ENCODE results near the gene ADK. TPM values are rescaled to one million over a fixed set of nuclear protein-coding genes. Genes with fewer than 3 reads are reported as not detected.

ADK gene
- total RNA-seq, 1 experiment from 2014 or later = 48.6 TPM

DNA sequence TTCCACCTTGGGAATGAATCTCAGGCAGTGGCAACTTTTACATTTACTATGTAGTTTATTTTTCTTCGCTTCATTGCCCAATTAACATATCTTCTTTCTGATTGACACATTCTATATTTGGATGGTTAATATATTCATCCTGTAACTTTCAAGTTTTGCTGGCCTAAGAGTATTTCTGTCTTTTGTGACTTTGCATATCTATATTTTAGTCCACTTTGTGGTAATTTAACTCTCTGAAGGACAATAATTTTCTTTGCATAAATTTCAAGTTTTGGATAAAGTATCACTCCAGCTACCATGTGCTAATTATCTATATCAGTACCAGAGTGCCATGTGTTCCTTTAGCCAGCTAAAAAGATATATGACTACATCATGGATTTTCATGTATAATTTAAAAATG, 523.9 kb downstream of the ADK start:
- H3K4me3 ChIP-seq = no peak overlapping the region
- peaks cover 2% of the 10 kb centered on the region for H3K36me3 ChIP-seq
- no peak overlapping the region for H3K27ac ChIP-seq
- H3K27me3 ChIP-seq = no peaks in the 10 kb centered on the region
- no peak for DNase-seq
- no peaks in the 10 kb centered on the region for H3K4me1 ChIP-seq
- no peaks in the 10 kb centered on the region for H3K9me3 ChIP-seq (replicated peaks)

- H3K36me3 ChIP-seq = peaks cover 2% of the 10 kb centered on the region
- H3K27ac ChIP-seq = no peak overlapping the region
- no peak for DNase-seq
- H3K9me3 ChIP-seq (replicated peaks) = no peaks in the 10 kb centered on the region
- no peaks in the 10 kb centered on the region for H3K4me1 ChIP-seq
- H3K27me3 ChIP-seq = no peaks in the 10 kb centered on the region
- H3K4me3 ChIP-seq = no peak overlapping the region
These were observed 524.5 kb downstream of the ADK start for GRCh38 chr10:74675484-74675883.

- Histone ChIP-seq H3K27ac (no peak overlapping the region), H3K4me1 (no peaks in the 10 kb centered on the region)
These were observed 526.9 kb downstream of the ADK start for GRCh38 chr10:74677951-74678350.

GRCh38 chr10:74681917-74682627, 531.1 kb downstream of the ADK start:
- no peak for DNase-seq
- Histone ChIP-seq H3K4me1 (no peaks in the 10 kb centered on the region), H3K27me3 (no peaks in the 10 kb centered on the region), H3K4me3 (no peak overlapping the region), H3K27ac (no peak overlapping the region), H3K36me3 (no peaks in the 10 kb centered on the region; the same call in 1 of the 2 replicates), H3K9me3 (replicated peaks) (no peaks in the 10 kb centered on the region)

More at GRCh38 chr10:74677951-74678350, 526.9 kb downstream of the ADK start:
- H3K36me3 ChIP-seq = peaks cover 2% of the 10 kb centered on the region
- H3K9me3 ChIP-seq (replicated peaks) = no peaks in the 10 kb centered on the region
- no peaks in the 10 kb centered on the region for H3K27me3 ChIP-seq
- no peak for DNase-seq
- no peak overlapping the region for H3K4me3 ChIP-seq

DNA sequence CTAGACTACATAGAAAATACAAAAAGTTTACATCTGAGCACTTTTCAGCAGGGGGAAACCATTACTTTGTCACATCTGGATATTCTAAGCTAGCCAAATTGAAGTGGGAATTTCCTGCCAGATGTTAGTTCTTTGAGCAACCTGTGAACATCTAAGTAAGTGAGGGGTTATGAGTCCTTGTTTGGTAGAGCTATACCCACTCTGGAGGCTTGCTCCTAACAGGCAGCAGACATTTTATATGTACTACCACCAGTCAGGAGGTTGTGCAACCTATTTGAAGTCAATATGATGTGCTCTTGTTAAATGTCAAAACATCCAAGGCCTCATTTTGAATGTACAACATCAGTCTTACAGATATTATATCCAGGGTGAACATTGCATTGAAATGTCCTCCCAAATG, 532.0 kb downstream of the ADK start:
- Histone ChIP-seq H3K36me3 (no peaks in the 10 kb centered on the region), H3K9me3 (replicated peaks) (no peaks in the 10 kb centered on the region), H3K27ac (no peak overlapping the region), H3K4me1 (no peaks in the 10 kb centered on the region), H3K27me3 (no peaks in the 10 kb centered on the region), H3K4me3 (no peak overlapping the region)
- DNase-seq = no peak

DNA sequence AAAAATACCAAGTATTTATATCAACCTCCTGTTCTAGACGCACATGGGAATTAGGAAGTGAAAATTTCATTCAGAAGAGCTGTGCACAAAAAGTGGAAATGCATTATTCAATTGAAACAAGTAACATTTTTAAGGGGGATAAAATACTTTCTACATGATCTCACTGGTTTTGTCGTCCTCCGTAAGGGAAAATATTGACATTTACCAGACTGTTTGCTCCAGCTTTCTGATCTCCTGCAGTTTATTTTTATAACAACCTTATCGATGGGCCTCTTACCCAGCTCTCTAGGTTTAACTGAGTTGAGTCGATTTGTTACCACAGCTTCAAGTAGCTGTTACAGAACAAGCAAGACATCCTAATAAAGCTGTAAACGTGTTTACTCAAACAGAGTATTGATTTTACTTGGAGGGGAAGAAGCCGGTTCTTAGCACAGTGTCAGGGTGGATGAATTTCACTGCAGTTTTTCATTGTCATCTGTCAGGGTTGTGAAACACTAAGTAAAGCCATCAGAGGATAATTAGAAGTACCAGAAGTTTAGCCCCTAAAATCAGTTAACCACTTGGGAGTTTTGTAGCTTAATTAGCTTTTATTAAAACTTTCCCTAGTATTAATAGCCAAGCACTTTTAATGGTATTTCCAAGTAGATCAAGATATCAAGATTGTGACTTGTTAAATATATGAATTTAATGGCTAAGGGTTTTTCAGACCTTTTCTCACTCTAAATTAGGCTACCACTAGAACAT, 532.8 kb downstream of the ADK start:
- no peaks in the 10 kb centered on the region for H3K9me3 ChIP-seq (replicated peaks)
- H3K27ac ChIP-seq = no peak overlapping the region
- no peak for DNase-seq
- H3K4me3 ChIP-seq = no peak overlapping the region
- no peaks in the 10 kb centered on the region for H3K27me3 ChIP-seq
- H3K36me3 ChIP-seq = no peaks in the 10 kb centered on the region
- no peaks in the 10 kb centered on the region for H3K4me1 ChIP-seq

GRCh38 chr10:74684462-74684861, 533.4 kb downstream of the ADK start:
- Histone ChIP-seq H3K36me3 (no peaks in the 10 kb centered on the region), H3K27me3 (no peaks in the 10 kb centered on the region), H3K4me1 (no peaks in the 10 kb centered on the region), H3K4me3 (no peak overlapping the region), H3K27ac (no peak overlapping the region), H3K9me3 (replicated peaks) (no peaks in the 10 kb centered on the region)
- no peak for DNase-seq

DNA sequence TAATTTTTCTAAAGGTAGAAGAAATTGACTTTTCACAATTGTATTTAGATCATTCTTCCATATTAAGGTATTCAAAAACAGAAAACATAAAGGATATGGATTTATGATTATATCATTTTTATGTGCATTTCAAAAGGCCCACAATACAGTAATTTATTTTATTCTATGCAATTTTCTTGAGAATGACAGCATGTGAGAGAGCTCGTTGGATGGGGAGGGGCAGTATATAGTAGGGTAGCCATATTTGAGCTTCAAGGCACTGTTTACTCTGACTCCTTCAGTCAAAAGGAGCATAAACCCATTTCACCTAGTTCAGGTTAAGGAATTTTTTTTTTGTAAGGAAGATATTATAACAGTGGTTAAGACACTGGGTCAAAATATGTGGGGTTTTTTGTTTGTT, 534.5 kb downstream of the ADK start:
- Histone ChIP-seq H3K27me3 (no peaks in the 10 kb centered on the region), H3K9me3 (replicated peaks) (no peaks in the 10 kb centered on the region), H3K36me3 (no peaks in the 10 kb centered on the region), H3K4me3 (no peak overlapping the region), H3K4me1 (no peaks in the 10 kb centered on the region), H3K27ac (no peak overlapping the region)
- no peak for DNase-seq

- H3K36me3 ChIP-seq = no peaks in the 10 kb centered on the region
- DNase-seq = no peak
- H3K4me1 ChIP-seq = no peaks in the 10 kb centered on the region
- no peak overlapping the region for H3K27ac ChIP-seq
- no peaks in the 10 kb centered on the region for H3K9me3 ChIP-seq (replicated peaks)
- H3K4me3 ChIP-seq = no peak overlapping the region
- H3K27me3 ChIP-seq = no peaks in the 10 kb centered on the region
These were observed 539.4 kb downstream of the ADK start for GRCh38 chr10:74690393-74690792.

GRCh38 chr10:74691164-74691563, 540.1 kb downstream of the ADK start:
- Histone ChIP-seq H3K9me3 (replicated peaks) (no peaks in the 10 kb centered on the region), H3K27ac (no peak overlapping the region), H3K27me3 (no peaks in the 10 kb centered on the region), H3K4me1 (no peaks in the 10 kb centered on the region), H3K36me3 (no peaks in the 10 kb centered on the region), H3K4me3 (no peak overlapping the region)
- DNase-seq = no peak

DNA sequence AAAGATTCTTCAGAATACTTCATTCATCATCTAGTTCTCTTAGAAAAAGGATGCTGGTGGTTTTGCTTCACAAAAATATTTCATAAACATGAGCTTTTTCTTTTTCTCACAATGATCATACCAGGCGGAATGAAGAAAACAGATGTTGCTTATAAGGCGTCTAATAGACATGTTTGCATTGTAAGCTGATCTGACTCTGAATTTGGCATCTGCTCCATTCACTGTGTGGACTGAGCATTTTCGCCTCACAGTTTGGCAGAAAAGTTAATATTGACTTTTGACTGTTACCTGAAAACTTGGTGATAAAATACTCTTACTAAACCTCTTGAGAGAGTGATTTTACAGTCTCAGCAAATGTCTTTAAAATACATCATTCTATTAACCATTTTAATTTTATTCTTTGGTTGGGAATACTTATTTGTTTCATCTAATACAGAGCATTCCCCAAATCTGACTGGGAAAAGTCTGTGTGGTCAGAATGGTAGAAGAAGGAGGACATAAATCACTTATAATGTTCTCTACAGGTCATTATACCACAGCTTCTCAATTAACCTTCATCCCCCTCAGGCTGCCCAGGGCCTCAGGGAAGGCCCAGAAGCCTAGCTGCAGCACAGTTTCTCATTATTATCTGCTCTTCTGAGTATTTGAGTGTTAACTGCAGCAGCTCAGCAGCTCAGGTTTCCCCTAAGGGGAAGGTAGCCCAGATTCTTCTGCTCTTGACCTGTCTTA, 553.8 kb downstream of the ADK start:
- DNase-seq = peak; percentile 27 to 70
- Histone ChIP-seq H3K9me3 (replicated peaks) (no peaks in the 10 kb centered on the region), H3K4me1 (peaks cover 12% of the 10 kb centered on the region), H3K36me3 (no peaks in the 10 kb centered on the region), H3K27ac (no peak overlapping the region), H3K4me3 (no peak overlapping the region), H3K27me3 (no peaks in the 10 kb centered on the region)

- no peaks in the 10 kb centered on the region for H3K36me3 ChIP-seq
- no peaks in the 10 kb centered on the region for H3K27me3 ChIP-seq
- no peaks in the 10 kb centered on the region for H3K9me3 ChIP-seq (replicated peaks)
- peak in 1 of 2 experiments; percentile 43 for DNase-seq
- H3K4me3 ChIP-seq = no peak overlapping the region
- peaks cover 12% of the 10 kb centered on the region for H3K4me1 ChIP-seq
- H3K27ac ChIP-seq = no peak overlapping the region
These were observed 554.4 kb downstream of the ADK start for GRCh38 chr10:74705358-74705980.

GRCh38 chr10:74706966-74707365, 555.9 kb downstream of the ADK start:
- Histone ChIP-seq H3K4me3 (no peak overlapping the region), H3K9me3 (replicated peaks) (no peaks in the 10 kb centered on the region), H3K27ac (no peak overlapping the region), H3K4me1 (peaks cover 12% of the 10 kb centered on the region), H3K36me3 (no peaks in the 10 kb centered on the region), H3K27me3 (no peaks in the 10 kb centered on the region)
- DNase-seq = no peak

DNA sequence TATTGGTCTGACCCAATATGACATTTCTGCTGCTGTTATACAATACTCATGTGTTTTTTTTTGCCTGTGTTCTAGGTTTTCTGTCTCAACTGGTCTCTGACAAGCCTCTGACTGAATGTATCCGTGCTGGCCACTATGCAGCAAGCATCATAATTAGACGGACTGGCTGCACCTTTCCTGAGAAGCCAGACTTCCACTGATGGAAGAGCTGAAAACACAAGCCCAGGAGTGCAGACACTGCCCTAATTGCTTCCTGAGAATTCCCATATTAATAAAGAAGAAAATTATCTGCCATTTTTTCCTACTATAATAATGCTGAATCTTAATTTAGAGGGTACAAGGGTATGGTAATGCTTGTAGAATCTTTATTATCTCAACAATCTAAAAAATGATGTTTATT, 557.2 kb downstream of the ADK start:
- Histone ChIP-seq H3K9me3 (replicated peaks) (no peaks in the 10 kb centered on the region), H3K4me1 (peaks cover 12% of the 10 kb centered on the region), H3K36me3 (no peaks in the 10 kb centered on the region; the same call in 1 of the 2 replicates), H3K27ac (no peak overlapping the region), H3K27me3 (no peaks in the 10 kb centered on the region), H3K4me3 (no peak overlapping the region)
- peak in 1 of 2 experiments; percentile 12 for DNase-seq

- Histone ChIP-seq H3K4me1 (no peaks in the 10 kb centered on the region), H3K4me3 (no peak overlapping the region), H3K9me3 (replicated peaks) (0 out of 2 replicates have a peak, but pooled peaks cover 3% of the 10 kb centered on the region), H3K27me3 (no peaks in the 10 kb centered on the region), H3K27ac (no peak overlapping the region), H3K36me3 (no peaks in the 10 kb centered on the region)
- DNase-seq = no peak
These were observed 567.2 kb downstream of the ADK start for GRCh38 chr10:74718208-74718607.
